HG03432 (cell line): ENCODE results near the gene NPC1L1.

Source experiments
- ATAC-seq: cut with Tn5 transposase; IDR thresholded peaks from one replicate; pipeline ENCODE4 v1.9.1; 2021; ENCODE audit warnings: mild to moderate bottlenecking, moderate library complexity; ENCODE audit not compliant: unreplicated experiment

The NPC1L1 gene

GRCh38 chr7:44482502-44483485 lies 58.3 kb downstream of the NPC1L1 start:
- ATAC-seq: no peak

GRCh38 chr7:44477938-44478337 lies 63.2 kb downstream of the NPC1L1 start:
- no peak for ATAC-seq

GRCh38 chr7:44477063-44477830 lies 63.9 kb downstream of the NPC1L1 start:
- ATAC-seq: peak; percentile 90

GRCh38 chr7:44476313-44476712 lies 64.8 kb downstream of the NPC1L1 start:
- ATAC-seq: no peak

- ATAC-seq: no peak
Observed at GRCh38 chr7:44473295-44473694, 67.8 kb downstream of the NPC1L1 start.

- no peak for ATAC-seq
Observed at GRCh38 chr7:44472843-44473242, 68.3 kb downstream of the NPC1L1 start.

GRCh38 chr7:44471850-44472249 lies 69.3 kb downstream of the NPC1L1 start:
- ATAC-seq: no peak

GRCh38 chr7:44471436-44471835 lies 69.7 kb downstream of the NPC1L1 start:
- no peak for ATAC-seq

- ATAC-seq: no peak
Observed at GRCh38 chr7:44470628-44471245, 70.4 kb downstream of the NPC1L1 start.

- no peak for ATAC-seq
Observed at GRCh38 chr7:44470135-44470479, 71.0 kb downstream of the NPC1L1 start.

- ATAC-seq: no peak
Observed at GRCh38 chr7:44469461-44470134, 71.5 kb downstream of the NPC1L1 start.

- ATAC-seq: no peak
Observed at GRCh38 chr7:44467217-44467548, 73.9 kb downstream of the NPC1L1 start.

GRCh38 chr7:44466300-44467216 lies 74.6 kb downstream of the NPC1L1 start:
- ATAC-seq: no peak

- ATAC-seq: no peak
Observed at GRCh38 chr7:44465490-44465889, 75.6 kb downstream of the NPC1L1 start.

GRCh38 chr7:44463169-44463808 lies 77.8 kb downstream of the NPC1L1 start:
- no peak for ATAC-seq
